Muscle of leg (tissue), 11 donors: Measurements from ENCODE around the gene ELMO3. TPM values are rescaled to one million over a fixed set of nuclear protein-coding genes. Genes with fewer than 3 reads are reported as not detected.

Source experiments
- DNase-seq: peaks from one replicate; pipeline ENCODE4 v3.0.0; 2013
- H3K27ac ChIP-seq: one replicate; pipeline ENCODE4 v1.5.1; 2013; ENCODE audit warnings: mild to moderate bottlenecking, low read length, control low read depth
- H3K27me3 ChIP-seq: one replicate; pipeline ENCODE4 v1.6.1; 2013; ENCODE audit warnings: low read length; ENCODE audit not compliant: control insufficient read depth, insufficient read depth
- H3K36me3 ChIP-seq: one replicate; pipeline ENCODE4 v1.6.1; 2013; ENCODE audit warnings: low read length; ENCODE audit not compliant: control insufficient read depth, insufficient read depth
- H3K4me1 ChIP-seq: one replicate; pipeline ENCODE4 v1.6.1; 2013; ENCODE audit warnings: low read length; ENCODE audit not compliant: control insufficient read depth, insufficient read depth
- H3K4me3 ChIP-seq: one replicate; pipeline ENCODE4 v1.5.1; 2013; ENCODE audit warnings: low read length, control low read depth
- H3K9me3 ChIP-seq: replicated peaks from 2 replicates; pipeline ENCODE4 v1.6.1; 2013; ENCODE audit warnings: low read depth, low read length; ENCODE audit not compliant: control insufficient read depth
- WGBS: methylation state at CpG from one replicate; pipeline ENCODE4 v1.1.5; 2013; ENCODE audit warnings: missing lambda C conversion rate; ENCODE audit not compliant: insufficient coverage; 5-methylcytosine and 5-hydroxymethylcytosine counted together
- polyA plus RNA-seq, 8 donors: library from polyadenylated mRNA; unstranded; fragments of 120-200 nt; gene quantifications; one replicate each; pipeline versions ENCODE4 v1.2.1 to v1.2.3, GENCODE V29; 2013; ENCODE audit warnings: inconsistent platforms in 1 of 8, low replicate concordance in 1 of 8; ENCODE audit not compliant: insufficient read length in 8 of 8, insufficient read depth in 1 of 8
- total RNA-seq: library from RNA; stranded (reverse); fragments of 120-200 nt; gene quantifications from one replicate; pipeline ENCODE4 v1.2.4, GENCODE V29; 2013

The ELMO3 gene
- total and polyA plus RNA-seq, 9 donors = 0.68 to 3.3 (median 1.3) TPM

GRCh38 chr16:67164599-67165061 lies 34.3 kb upstream of the ELMO3 start, which contains the start of gene HSF4:
HSF4 (plus strand) TSS chr16:67164745; CDS start chr16:67164812, 67 bp downstream.
- no peak for DNase-seq
- H3K4me3 ChIP-seq = peak within 1 kb of the TSS; percentile 13
- 1% methylated on average over 32 of the region's 41 CpGs for WGBS
- H3K4me1 ChIP-seq = peaks cover 60% of the 10 kb centered on the region
- no peaks in the 10 kb centered on the region for H3K36me3 ChIP-seq
- H3K9me3 ChIP-seq = no peaks in the 10 kb centered on the region
- peaks cover 98% of the 10 kb centered on the region for H3K27me3 ChIP-seq
- no peak within 1 kb of the TSS for H3K27ac ChIP-seq

- Histone ChIP-seq H3K4me1 (peaks cover 61% of the 10 kb centered on the region), H3K27me3 (peaks cover 98% of the 10 kb centered on the region), H3K9me3 (no peaks in the 10 kb centered on the region), H3K27ac (no peak overlapping the region), H3K36me3 (no peaks in the 10 kb centered on the region), H3K4me3 (no peak overlapping the region)
- no peak for DNase-seq
- 3% methylated on average over 63 of the region's 85 CpGs for WGBS
These were observed 33.5 kb upstream of the ELMO3 start for GRCh38 chr16:67165121-67166078.

- WGBS = 0% methylated on average over 1 of the region's 18 CpGs
- no peak overlapping the region for H3K27ac ChIP-seq
- H3K36me3 ChIP-seq = no peaks in the 10 kb centered on the region
These were observed 32.8 kb upstream of the ELMO3 start for GRCh38 chr16:67166110-67166547.

GRCh38 chr16:67166598-67167168 lies 32.2 kb upstream of the ELMO3 start:
- no peak for DNase-seq
- H3K27ac ChIP-seq = no peak overlapping the region
- WGBS = 41% methylated on average over 3 of the region's 5 CpGs
- H3K36me3 ChIP-seq = no peaks in the 10 kb centered on the region
- H3K9me3 ChIP-seq = no peaks in the 10 kb centered on the region
- peaks cover 59% of the 10 kb centered on the region for H3K4me1 ChIP-seq
- no peak overlapping the region for H3K4me3 ChIP-seq
- peaks cover 98% of the 10 kb centered on the region for H3K27me3 ChIP-seq

More at GRCh38 chr16:67166110-67166547, 32.8 kb upstream of the ELMO3 start:
- Histone ChIP-seq H3K9me3 (no peaks in the 10 kb centered on the region), H3K4me1 (peaks cover 60% of the 10 kb centered on the region), H3K27me3 (peaks cover 98% of the 10 kb centered on the region), H3K4me3 (no peak overlapping the region)
- no peak for DNase-seq

- Histone ChIP-seq H3K4me3 (no peak overlapping the region), H3K4me1 (peaks cover 53% of the 10 kb centered on the region)
These were observed 31.3 kb upstream of the ELMO3 start for GRCh38 chr16:67167588-67167987.

GRCh38 chr16:67169011-67169451 lies 29.9 kb upstream of the ELMO3 start:
- DNase-seq = no peak
- Histone ChIP-seq H3K4me3 (no peak overlapping the region), H3K27me3 (peaks cover 96% of the 10 kb centered on the region), H3K27ac (peak overlapping the region; percentile 85), H3K4me1 (peaks cover 51% of the 10 kb centered on the region), H3K36me3 (no peaks in the 10 kb centered on the region), H3K9me3 (no peaks in the 10 kb centered on the region)
- 9% methylated on average over 9 of the region's 9 CpGs for WGBS

More at GRCh38 chr16:67167588-67167987, 31.3 kb upstream of the ELMO3 start:
- WGBS = 48% methylated on average over 7 of the region's 7 CpGs
- Histone ChIP-seq H3K27me3 (peaks cover 98% of the 10 kb centered on the region), H3K9me3 (no peaks in the 10 kb centered on the region), H3K27ac (no peak overlapping the region), H3K36me3 (no peaks in the 10 kb centered on the region)
- no peak for DNase-seq

- no peak for DNase-seq
- peaks cover 97% of the 10 kb centered on the region for H3K27me3 ChIP-seq
- peak overlapping the region; percentile 49 for H3K4me3 ChIP-seq
- WGBS = 1% methylated on average over 21 of the region's 24 CpGs
- H3K27ac ChIP-seq = peak overlapping the region; percentile 85
- H3K4me1 ChIP-seq = peaks cover 53% of the 10 kb centered on the region
- no peaks in the 10 kb centered on the region for H3K36me3 ChIP-seq
- no peaks in the 10 kb centered on the region for H3K9me3 ChIP-seq
These were observed 29.2 kb upstream of the ELMO3 start for GRCh38 chr16:67169642-67170167.

GRCh38 chr16:67170168-67170948 lies 28.6 kb upstream of the ELMO3 start, which contains the start of gene NOL3:
NOL3 (plus strand) TSS chr16:67170538.
- peak; percentile 72 for DNase-seq
- H3K9me3 ChIP-seq = no peaks in the 10 kb centered on the region
- H3K4me1 ChIP-seq = peaks cover 52% of the 10 kb centered on the region
- under 1% methylated on average over 30 of the region's 50 CpGs for WGBS
- H3K36me3 ChIP-seq = no peaks in the 10 kb centered on the region
- peaks cover 97% of the 10 kb centered on the region for H3K27me3 ChIP-seq
- peak within 1 kb of the TSS; percentile 95 for H3K27ac ChIP-seq
- peak within 1 kb of the TSS; percentile 49 for H3K4me3 ChIP-seq

- H3K36me3 ChIP-seq = peaks cover 6% of the 10 kb centered on the region
- peak overlapping the region; percentile 95 for H3K27ac ChIP-seq
- H3K4me3 ChIP-seq = peak overlapping the region; percentile 49
- DNase-seq = no peak
- H3K27me3 ChIP-seq = peaks cover 97% of the 10 kb centered on the region
- WGBS = 17% methylated on average over 12 of the region's 14 CpGs
- no peaks in the 10 kb centered on the region for H3K9me3 ChIP-seq
- H3K4me1 ChIP-seq = peaks cover 55% of the 10 kb centered on the region
These were observed 27.8 kb upstream of the ELMO3 start for GRCh38 chr16:67170949-67171649.
